GM12875 (cell line): ENCODE measurements around the gene SEMA3A.

Experiments
- H3K4me3 ChIP-seq: one replicate; pipeline ENCODE4 v1.5.1; 2011; ENCODE audit warnings: low read depth, low read length, control low read depth
- TF ChIP-seq, protein P1 (sequence below): IDR thresholded peaks from 2 replicates; pipeline ENCODE4 v1.5.1; 2011; ENCODE audit warnings: low read depth, mild to moderate bottlenecking, control low read depth, inconsistent platforms, low read length, moderate library complexity, borderline replicate concordance; ENCODE audit not compliant: insufficient read depth

The SEMA3A gene

GRCh38 chr7:84092207-84092606 lies 102.4 kb downstream of the SEMA3A start:
- H3K4me3 ChIP-seq, result no peak overlapping the region
- TF ChIP-seq, protein P1, sequence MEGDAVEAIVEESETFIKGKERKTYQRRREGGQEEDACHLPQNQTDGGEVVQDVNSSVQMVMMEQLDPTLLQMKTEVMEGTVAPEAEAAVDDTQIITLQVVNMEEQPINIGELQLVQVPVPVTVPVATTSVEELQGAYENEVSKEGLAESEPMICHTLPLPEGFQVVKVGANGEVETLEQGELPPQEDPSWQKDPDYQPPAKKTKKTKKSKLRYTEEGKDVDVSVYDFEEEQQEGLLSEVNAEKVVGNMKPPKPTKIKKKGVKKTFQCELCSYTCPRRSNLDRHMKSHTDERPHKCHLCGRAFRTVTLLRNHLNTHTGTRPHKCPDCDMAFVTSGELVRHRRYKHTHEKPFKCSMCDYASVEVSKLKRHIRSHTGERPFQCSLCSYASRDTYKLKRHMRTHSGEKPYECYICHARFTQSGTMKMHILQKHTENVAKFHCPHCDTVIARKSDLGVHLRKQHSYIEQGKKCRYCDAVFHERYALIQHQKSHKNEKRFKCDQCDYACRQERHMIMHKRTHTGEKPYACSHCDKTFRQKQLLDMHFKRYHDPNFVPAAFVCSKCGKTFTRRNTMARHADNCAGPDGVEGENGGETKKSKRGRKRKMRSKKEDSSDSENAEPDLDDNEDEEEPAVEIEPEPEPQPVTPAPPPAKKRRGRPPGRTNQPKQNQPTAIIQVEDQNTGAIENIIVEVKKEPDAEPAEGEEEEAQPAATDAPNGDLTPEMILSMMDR, result no peak

GRCh38 chr7:84091318-84091717 lies 103.3 kb downstream of the SEMA3A start:
- H3K4me3 ChIP-seq, result no peak overlapping the region
- TF ChIP-seq, protein P1, result no peak

DNA sequence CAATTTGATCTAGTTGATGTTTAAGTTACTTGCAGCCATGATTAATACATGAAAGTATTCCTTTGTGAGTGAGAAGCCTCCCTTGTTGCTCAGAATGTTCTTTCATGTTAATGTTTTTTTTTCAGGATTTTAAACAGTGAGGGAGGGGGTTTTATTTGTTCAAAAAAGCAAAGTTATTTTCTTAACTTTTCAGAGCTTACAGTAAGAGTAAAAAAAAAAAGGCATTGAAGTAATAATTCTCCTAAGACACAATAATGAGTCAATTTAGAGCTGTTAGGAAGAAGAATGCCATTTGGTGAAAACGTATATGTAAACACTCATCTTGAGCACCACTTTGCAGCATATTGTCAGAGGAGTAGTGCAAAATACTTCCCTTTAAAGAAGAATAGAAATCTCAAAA lies 105.8 kb downstream of the SEMA3A start:
- no peak overlapping the region for H3K4me3 ChIP-seq
- TF ChIP-seq, protein P1, result no peak

DNA sequence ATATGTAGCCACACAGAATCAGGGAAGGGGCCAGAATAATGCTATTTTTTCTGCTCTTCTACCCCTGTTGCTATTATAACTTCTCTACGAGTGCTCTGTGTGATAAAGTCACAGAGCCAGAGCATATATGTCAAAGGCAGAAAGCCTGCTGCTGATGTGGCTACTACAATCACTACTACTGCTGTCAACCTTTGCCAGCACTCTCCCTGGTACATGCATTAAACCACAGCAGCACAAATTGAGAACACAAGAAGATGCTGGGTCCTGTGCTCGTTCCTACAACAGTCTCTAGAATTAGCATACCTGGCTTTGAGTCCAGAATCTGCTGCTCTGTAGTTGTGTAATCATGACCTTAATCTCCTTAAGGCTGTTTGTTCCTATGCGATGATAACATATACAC lies 108.6 kb downstream of the SEMA3A start:
- H3K4me3 ChIP-seq, result no peak overlapping the region
- TF ChIP-seq, protein P1, result no peak

GRCh38 chr7:84085147-84085546 lies 109.4 kb downstream of the SEMA3A start:
- TF ChIP-seq, protein P1, result no peak
- no peak overlapping the region for H3K4me3 ChIP-seq

DNA sequence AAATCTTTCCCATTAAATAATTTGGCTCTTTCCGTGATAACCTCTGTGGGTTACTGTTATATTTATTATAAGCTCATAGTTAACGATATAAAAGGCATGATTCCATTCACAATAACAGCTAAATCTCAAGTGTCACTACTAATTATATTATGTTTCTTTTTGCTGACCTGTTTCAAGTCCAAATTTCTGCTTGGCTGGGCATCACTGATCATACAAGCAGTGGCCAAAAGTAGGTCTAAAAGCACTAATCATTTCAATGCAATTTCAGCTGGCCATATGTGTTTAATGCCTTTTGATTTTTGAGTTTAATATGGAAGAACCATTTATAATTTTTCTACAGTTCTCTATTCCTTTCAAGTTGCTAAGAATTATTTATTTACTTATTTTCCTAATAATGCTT lies 110.7 kb downstream of the SEMA3A start:
- TF ChIP-seq, protein P1, result no peak

DNA sequence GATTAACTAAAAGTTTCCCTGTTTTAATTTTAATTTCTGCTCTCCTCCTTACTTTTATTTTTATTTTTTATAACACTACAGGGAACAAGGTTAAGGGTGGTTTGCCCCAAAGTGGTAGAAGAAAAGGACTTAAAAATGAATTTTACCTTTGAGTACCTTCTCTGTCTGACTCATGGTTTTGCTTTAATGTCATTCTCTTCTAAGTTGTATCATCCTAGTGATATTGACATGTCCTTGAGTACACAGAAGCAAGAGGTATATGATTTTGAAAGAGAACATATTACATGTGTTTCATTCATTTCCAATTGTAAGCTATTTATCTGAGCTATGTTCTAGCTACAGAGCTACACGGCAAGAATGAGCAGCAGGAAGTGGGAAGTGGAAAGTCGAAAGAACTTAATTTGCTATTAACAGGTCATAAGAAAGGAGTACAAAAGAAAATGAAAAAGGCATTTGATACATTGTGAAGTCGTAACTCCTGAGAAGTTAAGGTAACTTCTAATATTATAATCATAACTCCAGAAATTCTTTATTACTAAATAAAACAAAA lies 112.5 kb downstream of the SEMA3A start:
- TF ChIP-seq, protein P1, result no peak
- no peak overlapping the region for H3K4me3 ChIP-seq

More for the DNA sequence above, 110.7 kb downstream of the SEMA3A start:
- no peak overlapping the region for H3K4me3 ChIP-seq
